H1 (cell line): ENCODE data around the gene DEDD2. TPM values are rescaled to one million over a fixed set of nuclear protein-coding genes. Genes with fewer than 3 reads are reported as not detected.

ENCODE experiments used
- CTCF ChIA-PET: fragments of 300-600 bp; sonication (Branson Sonifier 250); formaldehyde crosslinking; loops from one replicate; lab custom pipeline; 2021; ENCODE audit not compliant: partially characterized antibody; lab: Charles Lee
- POLR2A ChIA-PET: fragments of 300-600 bp; sonication (Branson Sonifier 250); formaldehyde crosslinking; loops from one replicate; lab custom pipeline; 2021; ENCODE audit warnings: inconsistent platforms; ENCODE audit not compliant: partially characterized antibody; lab: Charles Lee
- DNase-seq, 2 experiments: peaks; one replicate each; pipeline versions ENCODE4 v3.0.0 to v3.0.0-alpha.2; 2010 to 2022; ENCODE audit warnings: low spot score in 2 of 2, low read depth in 1 of 2, mixed read lengths in 1 of 2
- FAIRE-seq: peaks from 2 replicates; lab custom pipeline; 2011; peaks lifted over from hg19 to GRCh38; lab: Jason Lieb, UNC
- H2AFZ ChIP-seq: 2 replicates; pipeline ENCODE4 v1.8.1; 2012; ENCODE audit warnings: low read length, inconsistent platforms
- H2AK5ac ChIP-seq: 2 replicates; pipeline ENCODE4 v1.6.1; 2013; ENCODE audit warnings: low read depth, low read length
- H2BK120ac ChIP-seq: replicated peaks from 2 replicates; pipeline ENCODE3; 2013; ENCODE audit warnings: low read depth, low read length, inconsistent platforms
- H2BK12ac ChIP-seq: 2 replicates; pipeline ENCODE4 v1.6.1; 2013; ENCODE audit warnings: low read depth, low read length
- H2BK15ac ChIP-seq: 2 replicates; pipeline ENCODE4 v1.6.1; 2013; ENCODE audit warnings: low read length
- H2BK20ac ChIP-seq: 2 replicates; pipeline ENCODE4 v1.6.1; 2013; ENCODE audit warnings: low read length
- H2BK5ac ChIP-seq: 2 replicates; pipeline ENCODE4 v1.6.1; 2013; ENCODE audit warnings: low read depth, low read length
- H3K14ac ChIP-seq: 2 replicates; pipeline ENCODE4 v1.6.1; 2013; ENCODE audit warnings: inconsistent platforms; ENCODE audit not compliant: insufficient read length
- H3K18ac ChIP-seq: 2 replicates; pipeline ENCODE4 v1.6.1; 2013; ENCODE audit warnings: low read length; ENCODE audit errors: extremely low read depth
- H3K23ac ChIP-seq: 2 replicates; pipeline ENCODE4 v1.6.1; 2013; ENCODE audit warnings: inconsistent platforms; ENCODE audit not compliant: insufficient read length
- H3K23me2 ChIP-seq: 2 replicates; pipeline ENCODE4 v1.6.1; 2013; ENCODE audit warnings: low read depth, low read length
- H3K27ac ChIP-seq: 2 replicates; pipeline ENCODE4 v1.6.1; 2011; ENCODE audit warnings: low read depth, low read length, inconsistent platforms
- H3K27me3 ChIP-seq, 4 experiments: replicated peaks in 1 of 4; 1 replicate in 1 of 4; 2 replicates in 3 of 4; pipeline versions ENCODE4 v1.6.1 to v1.8.1; 2011 to 2013; ENCODE audit warnings: low read length in 3 of 4, mild to moderate bottlenecking in 3 of 4, inconsistent platforms in 2 of 4, mixed read lengths in 2 of 4, moderate library complexity in 1 of 4; ENCODE audit not compliant: control insufficient read depth in 3 of 4, insufficient read depth in 3 of 4; ENCODE audit errors: extremely low read depth in 1 of 4
- H3K36me3 ChIP-seq, 4 experiments: 2 replicates each; pipeline versions ENCODE4 v1.6.1 to v1.8.1; 2011 to 2013; ENCODE audit warnings: mild to moderate bottlenecking in 4 of 4, low read length in 3 of 4, moderate library complexity in 2 of 4, control low read depth in 1 of 4, inconsistent platforms in 1 of 4; ENCODE audit not compliant: insufficient read depth in 4 of 4, control insufficient read depth in 2 of 4
- H3K4ac ChIP-seq: replicated peaks from 2 replicates; pipeline ENCODE3; 2013; ENCODE audit warnings: low read length, low read depth, mixed read lengths, inconsistent platforms; ENCODE audit not compliant: insufficient read length
- H3K4me1 ChIP-seq, 4 experiments: replicated peaks in 1 of 4; 1 replicate in 1 of 4; 2 replicates in 3 of 4; pipeline versions ENCODE4 v1.6.1 to v1.8.1; 2011 to 2013; ENCODE audit warnings: low read length in 3 of 4, inconsistent platforms in 2 of 4, mixed read lengths in 1 of 4; ENCODE audit not compliant: insufficient read depth in 4 of 4, control insufficient read depth in 3 of 4
- H3K4me2 ChIP-seq, 2 experiments: 2 replicates each; pipeline versions ENCODE4 v1.6.1 to v1.8.1; 2011 to 2013; ENCODE audit warnings: low read depth in 2 of 2, low read length in 2 of 2, control low read depth in 1 of 2, inconsistent platforms in 1 of 2, mild to moderate bottlenecking in 1 of 2; ENCODE audit not compliant: insufficient read depth in 1 of 2
- H3K4me3 ChIP-seq, 4 experiments: fragments of 200-600, 300-600 bp in 1 of 4; sonication (generic), shearing (Covaris generic), sonication (Bioruptor Twin) in 1 of 4; 2 replicates each; pipeline versions ENCODE4 v1.5.1 to v1.8.1; 2011 to 2016; ENCODE audit warnings: low read length in 4 of 4, low read depth in 3 of 4, control low read depth in 2 of 4, inconsistent platforms in 2 of 4, mild to moderate bottlenecking in 2 of 4, mixed read lengths in 1 of 4, moderate library complexity in 1 of 4; ENCODE audit not compliant: insufficient read depth in 2 of 4; ENCODE audit errors: extremely low read depth in 1 of 4
- H3K56ac ChIP-seq: replicated peaks from 2 replicates; pipeline ENCODE3; 2013; ENCODE audit warnings: low read depth, mild to moderate bottlenecking, mixed read lengths, low read length, inconsistent platforms; ENCODE audit not compliant: insufficient read length
- H3K79me1 ChIP-seq: 2 replicates; pipeline ENCODE4 v1.6.1; 2013; ENCODE audit warnings: low read depth, low read length, control low read depth
- H3K79me2 ChIP-seq, 2 experiments: 2 replicates each; pipeline versions ENCODE4 v1.6.1 to v1.8.1; 2012 to 2013; ENCODE audit warnings: low read length in 2 of 2, mild to moderate bottlenecking in 2 of 2, inconsistent platforms in 1 of 2; ENCODE audit not compliant: insufficient read depth in 2 of 2, control insufficient read depth in 1 of 2
- H3K9ac ChIP-seq, 4 experiments: replicated peaks in 1 of 4; 1 replicate in 1 of 4; 2 replicates in 3 of 4; pipeline versions ENCODE4 v1.6.1 to v1.8.1; 2011 to 2013; ENCODE audit warnings: low read depth in 3 of 4, low read length in 3 of 4, control low read depth in 2 of 4, mild to moderate bottlenecking in 2 of 4, moderate library complexity in 2 of 4, inconsistent platforms in 1 of 4; ENCODE audit errors: extremely low read depth in 1 of 4
- H3K9me3 ChIP-seq, 2 experiments: 2 replicates each; pipeline versions ENCODE4 v1.6.1 to v1.8.1; 2012 to 2013; ENCODE audit warnings: mild to moderate bottlenecking in 2 of 2, moderate library complexity in 2 of 2, control low read depth in 1 of 2, inconsistent platforms in 1 of 2, low read depth in 1 of 2, low read length in 1 of 2, mixed read lengths in 1 of 2; ENCODE audit not compliant: insufficient read depth in 2 of 2
- H4K20me1 ChIP-seq, 2 experiments: replicated peaks in 1 of 2; 2 replicates each; pipeline versions ENCODE3 to v1.8.1; 2011 to 2013; ENCODE audit warnings: inconsistent platforms in 2 of 2, low read length in 2 of 2, mild to moderate bottlenecking in 1 of 2; ENCODE audit not compliant: insufficient read depth in 2 of 2, control insufficient read depth in 1 of 2
- H4K5ac ChIP-seq: 2 replicates; pipeline ENCODE4 v1.6.1; 2013; ENCODE audit warnings: low read length, low read depth, mixed read lengths, inconsistent platforms; ENCODE audit not compliant: insufficient read length
- H4K8ac ChIP-seq: 2 replicates; pipeline ENCODE4 v1.8.0; 2013; ENCODE audit warnings: mild to moderate bottlenecking, moderate library complexity, low read length, inconsistent platforms; ENCODE audit not compliant: insufficient read depth; ENCODE audit errors: extremely low read depth
- H4K91ac ChIP-seq: replicated peaks from 2 replicates; pipeline ENCODE3; 2013; ENCODE audit warnings: low read length, mixed read lengths, inconsistent platforms; ENCODE audit not compliant: insufficient read length
- CBX5 ChIP-seq: fragments of 300-800, 300-1000 bp; sonication (generic); IDR thresholded peaks from 2 replicates; pipeline ENCODE4 v1.7.1; 2016; ENCODE audit warnings: antibody characterized with exemption, low read length, low read depth
- CHD2 ChIP-seq: IDR thresholded peaks from 2 replicates; pipeline ENCODE4 v1.6.1; 2012; ENCODE audit warnings: low read length, improper control_type of control experiment
- HDAC2 ChIP-seq, 2 experiments: fragments of 300-600 bp in 1 of 2; sonication (generic) in 1 of 2; IDR thresholded peaks; 2 replicates each; pipeline ENCODE4 v1.6.1; 2011 to 2012; ENCODE audit warnings: low read depth in 2 of 2, low read length in 2 of 2, mild to moderate bottlenecking in 2 of 2, moderate library complexity in 2 of 2, borderline replicate concordance in 1 of 2, inconsistent platforms in 1 of 2
- RBBP5 ChIP-seq: IDR thresholded peaks from 2 replicates; pipeline ENCODE4 v1.7.1; 2012; ENCODE audit warnings: low read depth, mild to moderate bottlenecking, inconsistent platforms, low read length, moderate library complexity, borderline replicate concordance
- RNF2 ChIP-seq: fragments of 200-900, 300-1000 bp; sonication (generic); IDR thresholded peaks from 2 replicates; pipeline ENCODE4 v1.7.1; 2016; ENCODE audit warnings: borderline replicate concordance, low read depth, mild to moderate bottlenecking, antibody characterized with exemption, low read length; ENCODE audit not compliant: poor library complexity, severe bottlenecking; ENCODE audit errors: missing control alignments
- TCF12 ChIP-seq: IDR thresholded peaks from 2 replicates; pipeline ENCODE4 v1.6.1; 2011; ENCODE audit warnings: low read depth, mild to moderate bottlenecking, low read length
- WGBS, 2 experiments: shearing (Covaris generic) in 1 of 2; methylation state at CpG; one replicate each; pipeline versions ENCODE4 v1.1.6 to v1.1.7; 2013 to 2015; ENCODE audit warnings: low lambda C conversion rate in 2 of 2, mixed read lengths in 2 of 2, inconsistent platforms in 1 of 2, low coverage in 1 of 2, missing lambda C conversion rate in 1 of 2; ENCODE audit not compliant: insufficient replicate concordance in 2 of 2, insufficient coverage in 1 of 2, insufficient read length in 1 of 2; ENCODE audit errors: extremely low coverage in 1 of 2, missing lambda C conversion rate in 1 of 2; 5-methylcytosine and 5-hydroxymethylcytosine counted together
- polyA plus RNA-seq, 7 experiments: library from polyadenylated mRNA; depleted of rRNA in 3 of 7; stranded (reverse) in 5 of 7; unstranded in 2 of 7; fragments of >200 nt in 5 of 7; fragments of 200-250 nt in 2 of 7; gene quantifications; 1 replicate in 5 of 7; 2 replicates in 1 of 7; 4 replicates in 1 of 7; pipeline versions ENCODE4 v1.2.1 to v1.2.3, GENCODE V29; 2011 to 2013; ENCODE audit warnings: missing spikeins in 2 of 7, mixed read lengths in 2 of 7
- total RNA-seq: library from RNA; stranded (reverse); fragmentation: NEBNext Ultra II Directional; extraction: Animal tissue kit (Norgen Biotek cat#: 25700); gene quantifications from 2 replicates; pipeline ENCODE4 v1.2.1, GENCODE V29; 2021
- TF ChIP-seq, protein P1 (sequence below): IDR thresholded peaks from 2 replicates; pipeline ENCODE4 v1.6.1; 2011; ENCODE audit warnings: low read length, improper control_type of control experiment

Gene DEDD2
- total and polyA plus RNA-seq, 2 of the 8 experiments (the other 6 are each of a cell fraction or from before 2014, with no cell fraction given), result 37.8 to 65.0 TPM

DNA sequence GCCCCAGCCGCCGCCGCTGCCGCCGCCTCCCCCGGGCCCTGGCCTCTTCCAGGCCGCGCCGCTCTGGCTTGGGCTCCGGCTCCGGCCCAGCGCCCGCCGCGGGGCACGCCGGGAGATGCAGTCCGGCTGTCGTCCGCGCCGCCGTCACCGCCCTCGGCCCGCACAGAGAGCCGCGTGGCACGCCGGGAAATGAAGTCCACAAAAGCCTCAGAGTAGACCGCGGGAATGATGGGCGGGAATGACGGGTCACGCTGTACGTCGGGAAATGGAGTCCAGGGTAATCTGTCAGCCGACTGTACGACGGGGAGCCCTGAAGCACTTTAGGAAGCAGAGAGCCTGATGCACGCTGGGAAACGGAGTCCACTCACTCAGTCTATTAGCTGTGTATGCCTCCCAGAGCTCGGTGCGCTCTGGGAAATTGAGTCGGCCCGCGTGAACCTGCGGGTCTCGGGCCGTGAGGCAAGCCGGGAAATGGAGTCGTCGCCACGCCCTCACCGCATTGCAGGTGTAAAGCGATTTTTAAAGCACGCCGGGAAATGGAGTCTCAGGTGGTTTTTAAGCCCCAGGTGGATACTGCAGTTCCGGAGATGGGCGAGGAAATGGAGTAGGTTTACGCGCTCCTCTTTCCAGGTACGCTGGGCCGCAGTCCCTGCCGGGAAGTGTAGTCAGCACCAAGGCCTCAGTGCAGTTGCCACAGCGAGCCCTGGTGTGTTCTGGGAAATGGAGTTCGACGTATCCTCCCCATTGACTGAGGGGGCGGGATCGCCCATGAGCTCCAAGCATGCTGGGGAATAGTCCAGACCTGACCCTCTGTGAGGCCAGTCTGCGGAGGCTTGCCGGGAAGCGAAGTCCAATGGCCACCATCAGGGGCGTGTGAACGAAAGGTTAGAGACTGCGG lies 25.3 kb upstream of the DEDD2 start, which contains the start of gene GSK3A:
GSK3A (minus strand) TSS at position 91 of the 898 bp plus-strand sequence. CDS start 137 bp downstream, outside the sequence.
- CTCF ChIA-PET, result interaction anchor here (0.6 to 11.8 kb wide), 19 partner anchors 9 to 159 kb away, joined by 3 to 260 read pairs (median 4); partner anchors contain the start of genes POU2F2 and ZNF526
- Histone ChIP-seq H3K27ac (peak within 1 kb of the TSS; percentile 74), H3K23ac (no peak within 1 kb of the TSS), H3K9me3 (no peaks in the 10 kb centered on the region), H2AK5ac (no peak within 1 kb of the TSS), H3K4me3 (peak within 1 kb of the TSS; percentile 81 to 90 (median 85)), H3K79me2 (peaks cover 0 to 16% of the 10 kb centered on the region in 2 experiments; a peak in 2 of 4 replicates), H4K20me1 (peaks cover 4 to 6% of the 10 kb centered on the region in 2 experiments), H3K4me1 (peaks cover under 1 to 14% (median 4%) of the 10 kb centered on the region in 4 experiments; a peak in 6 of 7 replicates), H2BK20ac (no peak within 1 kb of the TSS), H4K5ac (peak within 1 kb of the TSS; percentile 32), H3K79me1 (peaks cover 5% of the 10 kb centered on the region; the same call in 1 of the 2 replicates), H2BK120ac (no peak within 1 kb of the TSS), H2AFZ (peak within 1 kb of the TSS; percentile 15; the same call in 1 of the 2 replicates), H2BK15ac (0 out of 2 replicates have a peak within 1 kb of the TSS, but pooled peaks have one; percentile 81), H2BK5ac (peak within 1 kb of the TSS; percentile 92), H3K18ac (peak within 1 kb of the TSS; percentile 83; the same call in 1 of the 2 replicates), H3K14ac (no peak within 1 kb of the TSS), H3K36me3 (peaks cover 0 to 8% (median 3%) of the 10 kb centered on the region in 4 experiments; a peak in 3 of 8 replicates), H4K91ac (peak within 1 kb of the TSS; percentile 47), H3K4me2 (peak within 1 kb of the TSS; percentile 66 to 77), H3K23me2 (peaks cover 7% of the 10 kb centered on the region), H3K56ac (peak within 1 kb of the TSS; percentile 26), H3K27me3 (no peaks in the 10 kb centered on the region; a peak in 1 of 7 replicates), H4K8ac (peak within 1 kb of the TSS; percentile 36), H3K4ac (no peak within 1 kb of the TSS), H3K9ac (peak within 1 kb of the TSS; percentile 57 to 89 (median 72); a peak in 6 of 7 replicates), H2BK12ac (0 out of 2 replicates have a peak within 1 kb of the TSS, but pooled peaks have one; percentile 65)
- 1% methylated on average over 70 of the region's 76 CpGs; no CpG with 5 or more reads in 1 of the 2 experiments for WGBS, 2 experiments
- POLR2A ChIA-PET, result interaction anchor here (0.6 to 7.0 kb wide), 29 partner anchors 9 to 284 kb away, joined by 3 to 68 read pairs (median 4); partner anchors contain the start of genes DEDD2, ERF, PAFAH1B3 and RABAC1
- FAIRE-seq, result peak; percentile 96
- peak; percentile 94 to 98 for DNase-seq
- TF ChIP-seq CBX5 (no peak), TCF12 (no peak), CHD2 (no peak; the same call in none of the 2 replicates), HDAC2 (IDR thresholded peaks at IDR 0.05; ENCODE audit: borderline replicate concordance in 1 of 2, low read depth in 2 of 2, low read length in 2 of 2) (no peak), RBBP5 (peak; percentile 54; the same call in 1 of the 2 replicates), RNF2 (no peak)
- TF ChIP-seq, protein P1, sequence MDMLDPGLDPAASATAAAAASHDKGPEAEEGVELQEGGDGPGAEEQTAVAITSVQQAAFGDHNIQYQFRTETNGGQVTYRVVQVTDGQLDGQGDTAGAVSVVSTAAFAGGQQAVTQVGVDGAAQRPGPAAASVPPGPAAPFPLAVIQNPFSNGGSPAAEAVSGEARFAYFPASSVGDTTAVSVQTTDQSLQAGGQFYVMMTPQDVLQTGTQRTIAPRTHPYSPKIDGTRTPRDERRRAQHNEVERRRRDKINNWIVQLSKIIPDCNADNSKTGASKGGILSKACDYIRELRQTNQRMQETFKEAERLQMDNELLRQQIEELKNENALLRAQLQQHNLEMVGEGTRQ, result peak; percentile 31; the same call in 1 of the 2 replicates
